ENCODE measurements around the gene PTK7. TPM values are rescaled to one million over a fixed set of nuclear protein-coding genes. Genes with fewer than 3 reads are reported as not detected.

PTK7 gene
- total and polyA plus RNA-seq, 2 of the 8 experiments (the other 6 are each of a cell fraction or from before 2014, with no cell fraction given), result 110 to 138 TPM

DNA sequence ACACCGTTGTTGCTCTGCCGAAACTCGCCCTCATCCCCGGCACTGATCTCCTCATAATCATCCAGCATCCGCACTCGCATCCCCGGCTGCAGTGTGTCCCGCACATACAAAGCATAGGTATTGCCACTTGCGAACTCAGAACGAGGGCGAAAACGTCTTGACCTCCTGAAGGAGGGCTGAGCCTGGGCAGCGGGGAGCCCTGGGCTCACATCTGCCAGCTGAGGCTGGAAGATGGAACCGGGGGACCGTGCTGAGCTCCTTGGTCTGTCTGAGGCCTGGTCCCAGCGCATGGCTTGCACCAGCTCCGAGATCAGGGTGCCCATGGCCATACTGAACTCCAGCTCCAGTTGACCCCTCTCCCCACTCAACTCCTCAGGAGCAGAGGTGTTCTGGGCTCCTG, 25.1 kb upstream of the PTK7 start:
- peaks cover 3 to 4% of the 10 kb centered on the region in 2 experiments for H4K20me1 ChIP-seq (replicated peaks in 1 of 2; ENCODE audit: control insufficient read depth in 1 of 2, insufficient read depth in 2 of 2, low read length in 2 of 2)
- H3K56ac ChIP-seq (replicated peaks; ENCODE audit: insufficient read length, low read depth, low read length), result no peak overlapping the region
- no peak overlapping the region for H2AK5ac ChIP-seq (ENCODE audit: low read depth, low read length)
- H3K36me3 ChIP-seq (ENCODE audit: control insufficient read depth in 2 of 4, insufficient read depth in 4 of 4, low read length in 3 of 4), result peaks cover 5 to 34% (median 15%) of the 10 kb centered on the region in 4 experiments; a peak in 7 of 8 replicates
- CTCF ChIA-PET (ENCODE audit: partially characterized antibody), result interaction anchor here (0.8 to 1.8 kb wide), 5 partner anchors 10 to 79 kb away, joined by 3 to 6 read pairs (median 5); no protein-coding TSS in a partner anchor
- H3K4me1 ChIP-seq (replicated peaks in 1 of 4; ENCODE audit: control insufficient read depth in 3 of 4, insufficient read depth in 4 of 4, low read length in 3 of 4), result peaks cover 0 to 10% (median 5%) of the 10 kb centered on the region in 4 experiments; a peak in 4 of 7 replicates
- H4K91ac ChIP-seq (replicated peaks; ENCODE audit: insufficient read length, low read length), result no peak overlapping the region
- no peak overlapping the region for H4K5ac ChIP-seq (ENCODE audit: insufficient read length, low read depth, low read length)
- H3K4me2 ChIP-seq (ENCODE audit: insufficient read depth in 1 of 2, low read depth in 2 of 2, low read length in 2 of 2), result no peak overlapping the region
- no peaks in the 10 kb centered on the region for H3K27me3 ChIP-seq (replicated peaks in 1 of 4; ENCODE audit: control insufficient read depth in 3 of 4, extremely low read depth in 1 of 4, insufficient read depth in 3 of 4, low read length in 3 of 4)
- no peak overlapping the region for H2BK5ac ChIP-seq (ENCODE audit: low read depth, low read length)
- TF ChIP-seq SIX5 (IDR thresholded peaks at IDR 0.05; ENCODE audit: low read depth, low read length) (no peak), RNF2 (IDR thresholded peaks at IDR 0.05; ENCODE audit: borderline replicate concordance, low read depth, low read length, missing control alignments, poor library complexity, severe bottlenecking) (no peak), FOSL1 (IDR thresholded peaks at IDR 0.05; ENCODE audit: insufficient read depth, low read depth, low read length) (no peak), CEBPB (IDR thresholded peaks at IDR 0.05; ENCODE audit: low read depth, low read length) (no peak), CHD1 (IDR thresholded peaks at IDR 0.05; ENCODE audit: low read depth, low read length) (no peak), BRCA1 (IDR thresholded peaks at IDR 0.05; ENCODE audit: low read depth, low read length) (no peak), RBBP5 (IDR thresholded peaks at IDR 0.05; ENCODE audit: borderline replicate concordance, low read depth, low read length) (no peak), EGR1 (IDR thresholded peaks at IDR 0.05; ENCODE audit: borderline replicate concordance, low read depth, low read length) (no peak), USF2 (IDR thresholded peaks at IDR 0.05; ENCODE audit: low read length) (no peak), EZH2 (IDR thresholded peaks at IDR 0.05; ENCODE audit: low read depth, low read length, severe bottlenecking) (no peak), HDAC6 (IDR thresholded peaks at IDR 0.05; ENCODE audit: low read depth, low read length) (no peak), NRF1 (IDR thresholded peaks at IDR 0.05; ENCODE audit: low read depth, low read length) (no peak)
- peaks cover 5% of the 10 kb centered on the region for H3K79me1 ChIP-seq (ENCODE audit: low read depth, low read length)
- no peak overlapping the region for H3K4ac ChIP-seq (replicated peaks; ENCODE audit: insufficient read length, low read depth, low read length)
- no peak overlapping the region for H3K27ac ChIP-seq (ENCODE audit: low read depth, low read length)
- 92% methylated on average over 16 of the region's 17 CpGs; no CpG with 5 or more reads in 1 of the 2 experiments for WGBS, 2 experiments (ENCODE audit: extremely low coverage in 1 of 2, insufficient coverage in 1 of 2, insufficient read length in 1 of 2, insufficient replicate concordance in 2 of 2, low coverage in 1 of 2, low lambda C conversion rate in 2 of 2, missing lambda C conversion rate in 1 of 2)
- POLR2A ChIA-PET (ENCODE audit: partially characterized antibody), result interaction anchor here (1.3 to 29.7 kb wide), 4 partner anchors 9 to 39 kb away, joined by 3 to 584 read pairs (median 10); partner anchors contain the start of genes KLC4, KLHDC3, MEA1 and MRPL2
- no peak overlapping the region for H3K14ac ChIP-seq (ENCODE audit: insufficient read length)
- H3K9me3 ChIP-seq (ENCODE audit: insufficient read depth in 2 of 2, low read depth in 1 of 2, low read length in 1 of 2), result no peaks in the 10 kb centered on the region
- H3K9ac ChIP-seq (replicated peaks in 1 of 4; ENCODE audit: extremely low read depth in 1 of 4, low read depth in 3 of 4, low read length in 3 of 4), result no peak overlapping the region
- no peak for FAIRE-seq
- H3K23ac ChIP-seq (ENCODE audit: insufficient read length), result no peak overlapping the region
- DNase-seq (ENCODE audit: low read depth in 1 of 2, low spot score in 2 of 2), result no peak
- no peak overlapping the region for H4K8ac ChIP-seq (ENCODE audit: extremely low read depth, insufficient read depth, low read length)
- H3K23me2 ChIP-seq (ENCODE audit: low read depth, low read length), result peaks cover 7% of the 10 kb centered on the region
- H2BK120ac ChIP-seq (replicated peaks; ENCODE audit: low read depth, low read length), result no peak overlapping the region
- H2BK12ac ChIP-seq (ENCODE audit: low read depth, low read length), result no peak overlapping the region
- no peak overlapping the region for H3K4me3 ChIP-seq (ENCODE audit: extremely low read depth in 1 of 4, insufficient read depth in 2 of 4, low read depth in 3 of 4, low read length in 4 of 4)
- H3K79me2 ChIP-seq (ENCODE audit: control insufficient read depth in 1 of 2, insufficient read depth in 2 of 2, low read length in 2 of 2), result no peaks in the 10 kb centered on the region
- no peak overlapping the region for H2BK15ac ChIP-seq (ENCODE audit: low read length)
- no peak overlapping the region for H2BK20ac ChIP-seq (ENCODE audit: low read length)
- no peak overlapping the region for H3K18ac ChIP-seq (ENCODE audit: extremely low read depth, low read length)
- H2AFZ ChIP-seq (ENCODE audit: low read length), result no peak overlapping the region
